ENCODE measurements around the gene CRK. TPM values are rescaled to one million over a fixed set of nuclear protein-coding genes. Genes with fewer than 3 reads are reported as not detected.

Gene CRK
- total RNA-seq, 1 donor, result 149 TPM

GRCh38 chr17:1496869-1497268 lies 40.8 kb upstream of the CRK start:
- DNase-seq (ENCODE audit: low read depth), result no peak
- no peak overlapping the region for H3K4me3 ChIP-seq (ENCODE audit: low read depth, low read length)
- TF ChIP-seq, protein P1, sequence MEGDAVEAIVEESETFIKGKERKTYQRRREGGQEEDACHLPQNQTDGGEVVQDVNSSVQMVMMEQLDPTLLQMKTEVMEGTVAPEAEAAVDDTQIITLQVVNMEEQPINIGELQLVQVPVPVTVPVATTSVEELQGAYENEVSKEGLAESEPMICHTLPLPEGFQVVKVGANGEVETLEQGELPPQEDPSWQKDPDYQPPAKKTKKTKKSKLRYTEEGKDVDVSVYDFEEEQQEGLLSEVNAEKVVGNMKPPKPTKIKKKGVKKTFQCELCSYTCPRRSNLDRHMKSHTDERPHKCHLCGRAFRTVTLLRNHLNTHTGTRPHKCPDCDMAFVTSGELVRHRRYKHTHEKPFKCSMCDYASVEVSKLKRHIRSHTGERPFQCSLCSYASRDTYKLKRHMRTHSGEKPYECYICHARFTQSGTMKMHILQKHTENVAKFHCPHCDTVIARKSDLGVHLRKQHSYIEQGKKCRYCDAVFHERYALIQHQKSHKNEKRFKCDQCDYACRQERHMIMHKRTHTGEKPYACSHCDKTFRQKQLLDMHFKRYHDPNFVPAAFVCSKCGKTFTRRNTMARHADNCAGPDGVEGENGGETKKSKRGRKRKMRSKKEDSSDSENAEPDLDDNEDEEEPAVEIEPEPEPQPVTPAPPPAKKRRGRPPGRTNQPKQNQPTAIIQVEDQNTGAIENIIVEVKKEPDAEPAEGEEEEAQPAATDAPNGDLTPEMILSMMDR (IDR thresholded peaks at IDR 0.05; ENCODE audit: insufficient read depth, low read depth, low read length), result no peak

DNA sequence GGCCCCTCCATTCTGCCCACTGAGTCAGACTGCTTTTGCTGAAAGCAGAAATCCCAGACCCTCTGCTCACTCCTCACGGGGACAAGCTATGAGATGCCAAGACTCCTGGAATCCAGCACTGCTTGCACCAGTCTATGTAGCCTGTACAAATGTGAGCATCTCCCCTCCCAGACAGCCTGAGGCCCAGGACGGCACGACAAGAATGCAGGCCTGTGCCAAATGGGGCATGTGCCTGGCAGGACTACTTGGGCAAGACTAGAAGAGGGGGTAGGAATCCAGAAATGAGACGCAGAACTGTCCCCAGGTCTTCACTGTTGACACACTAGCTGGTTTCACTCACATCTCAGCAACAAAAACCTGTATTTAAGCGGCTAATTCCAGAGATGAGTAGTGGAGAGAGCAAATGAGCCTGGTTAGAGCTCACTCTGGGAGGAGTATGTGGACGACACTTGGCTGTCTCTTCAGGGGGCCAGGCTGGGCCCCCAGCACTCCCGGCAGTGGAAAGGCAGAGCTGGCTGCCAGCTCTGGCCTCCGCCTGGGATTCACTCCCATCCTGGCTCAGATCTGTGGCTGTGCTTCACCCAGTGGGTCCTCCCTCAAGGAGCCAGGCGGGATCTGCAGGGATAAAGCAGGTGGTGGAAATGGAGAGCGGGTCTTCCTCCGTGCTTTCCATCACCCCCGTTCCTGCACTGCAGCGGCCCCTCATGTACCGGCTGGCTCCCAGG lies 39.4 kb upstream of the CRK start:
- TF ChIP-seq, protein P1 (IDR thresholded peaks at IDR 0.05; ENCODE audit: insufficient read depth, low read depth, low read length), result no peak
- DNase-seq (ENCODE audit: low read depth), result no peak
- H3K4me3 ChIP-seq (ENCODE audit: low read depth, low read length), result no peak overlapping the region

DNA sequence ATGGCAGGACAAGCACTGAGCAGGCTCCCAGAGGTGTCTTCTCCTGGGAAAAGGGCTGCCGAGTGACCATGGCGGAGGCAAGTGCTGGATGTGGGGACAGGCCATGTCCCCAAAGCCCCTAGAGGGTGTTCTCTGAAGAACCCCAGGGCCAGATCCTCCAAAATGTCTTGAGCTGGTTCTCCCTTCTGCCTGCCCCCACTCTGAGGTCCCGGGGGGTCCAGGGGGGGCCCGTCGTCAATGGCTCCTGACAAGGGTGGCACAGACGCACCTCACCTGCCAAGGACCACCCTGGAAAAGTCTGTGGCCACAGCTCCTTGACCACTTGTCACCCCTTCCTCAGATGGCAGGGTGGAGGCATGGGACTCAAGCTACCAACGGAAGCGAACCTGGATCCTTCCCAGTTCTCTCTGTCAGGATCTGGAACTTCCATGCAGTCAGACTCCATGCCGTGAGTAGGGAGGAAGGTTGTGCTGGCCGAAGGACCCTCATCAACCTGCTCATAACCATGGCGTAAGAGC lies 38.8 kb upstream of the CRK start:
- H3K4me3 ChIP-seq (ENCODE audit: low read depth, low read length), result no peak overlapping the region
- DNase-seq (ENCODE audit: low read depth), result no peak
- TF ChIP-seq, protein P1 (IDR thresholded peaks at IDR 0.05; ENCODE audit: insufficient read depth, low read depth, low read length), result no peak

DNA sequence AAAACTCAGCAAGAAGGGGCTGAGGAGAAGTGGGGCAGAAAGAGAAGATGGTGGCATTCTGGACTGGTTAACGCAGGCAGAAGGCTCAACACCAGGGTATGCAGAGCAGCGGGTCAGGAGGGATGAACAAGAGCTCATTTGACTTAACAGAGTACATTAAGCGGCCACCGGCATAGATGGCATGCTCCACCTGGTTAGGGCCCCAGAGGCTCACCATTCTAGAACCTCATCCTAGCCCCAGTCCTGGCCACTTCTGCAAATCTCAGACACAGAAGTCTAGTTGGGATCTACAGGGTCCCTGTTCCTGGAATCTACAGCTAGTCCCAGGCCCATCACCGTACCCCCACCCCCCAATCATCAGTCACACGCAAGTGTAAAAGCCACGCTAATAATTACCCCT lies 38.2 kb upstream of the CRK start:
- H3K4me3 ChIP-seq (ENCODE audit: low read depth, low read length), result no peak overlapping the region
- no peak for DNase-seq (ENCODE audit: low read depth)
- TF ChIP-seq, protein P1 (IDR thresholded peaks at IDR 0.05; ENCODE audit: insufficient read depth, low read depth, low read length), result no peak

DNA sequence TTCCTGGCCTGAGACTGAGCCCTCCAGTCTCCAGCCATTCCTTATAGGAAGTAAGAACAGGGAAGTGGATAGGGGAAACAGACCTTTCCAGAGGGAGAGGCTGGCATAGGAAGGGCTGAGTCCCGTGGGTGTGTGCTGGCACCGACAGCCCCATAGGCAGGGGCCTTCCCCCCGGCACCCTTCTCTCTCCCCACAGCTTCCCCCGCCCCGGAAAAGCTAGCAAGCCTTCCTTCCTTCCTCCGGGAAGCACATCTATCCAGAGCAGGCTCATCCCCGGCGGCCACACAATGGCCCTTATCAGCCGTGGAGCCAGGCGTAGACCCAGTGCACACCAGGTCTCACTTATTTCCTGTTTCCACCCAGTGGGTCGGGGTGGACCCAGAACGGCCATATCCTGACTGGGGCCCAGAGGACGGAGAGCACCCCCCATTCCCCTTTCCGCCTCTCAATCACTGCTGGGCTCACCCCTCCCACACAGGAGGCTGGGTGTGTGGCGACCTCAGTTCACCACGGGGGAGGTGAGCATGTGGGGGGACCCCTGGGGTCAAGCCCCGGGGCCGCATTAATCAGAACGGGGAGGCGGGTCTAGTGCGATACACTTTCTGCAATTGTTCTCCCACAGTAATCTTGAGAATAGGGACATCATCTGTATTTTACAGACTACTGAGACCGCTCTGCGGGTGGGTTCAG lies 37.4 kb upstream of the CRK start:
- no peak for DNase-seq (ENCODE audit: low read depth)
- TF ChIP-seq, protein P1 (IDR thresholded peaks at IDR 0.05; ENCODE audit: insufficient read depth, low read depth, low read length), result no peak
- H3K4me3 ChIP-seq (ENCODE audit: low read depth, low read length), result no peak overlapping the region

DNA sequence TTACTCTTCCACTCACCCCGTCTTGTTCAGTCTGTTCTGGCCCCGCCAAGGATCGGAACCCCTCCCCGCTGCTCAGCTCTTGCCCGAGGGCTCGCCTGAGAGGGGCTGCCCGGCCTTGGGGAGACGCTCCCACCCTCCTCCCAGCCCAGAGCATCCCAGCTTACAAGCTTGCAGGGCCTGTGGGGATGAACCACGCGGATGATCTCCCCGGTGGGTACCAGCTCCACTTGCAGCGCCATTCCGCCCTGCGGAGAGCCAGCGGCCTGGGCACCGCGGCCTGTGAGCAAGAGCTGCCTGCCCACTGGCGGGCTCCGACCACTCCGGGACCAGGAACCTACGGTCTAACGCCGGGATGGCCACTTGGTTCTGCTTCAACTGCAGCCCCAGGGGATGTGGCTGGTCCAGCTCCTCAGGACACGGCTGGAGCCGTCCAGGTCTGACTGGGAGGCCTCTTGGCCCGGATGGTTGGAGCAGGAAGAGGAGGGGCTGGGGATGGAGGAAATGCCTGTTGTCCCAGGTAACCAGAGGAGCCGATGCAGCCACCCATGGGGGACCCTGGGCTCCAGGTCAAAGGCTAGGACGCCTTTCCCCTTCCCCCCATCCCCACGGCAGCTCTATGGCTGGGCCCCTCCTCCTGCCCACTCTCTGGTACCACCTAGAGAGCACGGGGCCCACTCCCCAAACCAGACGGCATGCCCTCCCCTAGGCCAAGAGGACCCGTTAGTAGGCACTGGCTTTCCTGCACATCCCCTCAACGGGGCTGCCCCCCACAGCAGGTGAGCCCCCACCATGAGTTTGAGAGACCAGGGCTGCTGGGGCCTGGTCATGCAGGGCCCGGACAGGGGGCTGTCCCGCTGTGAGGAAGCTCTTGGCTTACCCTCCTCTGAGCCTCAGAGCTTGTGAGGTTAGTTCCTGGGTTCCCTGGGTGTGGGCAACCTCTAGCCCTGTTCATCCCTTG lies 36.5 kb upstream of the CRK start, which contains the start of gene MYO1C:
MYO1C (minus strand) TSS at position 438 of the 958 bp plus-strand sequence; CDS start at position 239, 199 bp downstream.
- DNase-seq (ENCODE audit: low read depth), result no peak
- TF ChIP-seq, protein P1 (IDR thresholded peaks at IDR 0.05; ENCODE audit: insufficient read depth, low read depth, low read length), result no peak
- peak within 1 kb of the TSS; percentile 63 for H3K4me3 ChIP-seq (ENCODE audit: low read depth, low read length)
